ENCODE results near the gene ACCS.

The ACCS gene

DNA sequence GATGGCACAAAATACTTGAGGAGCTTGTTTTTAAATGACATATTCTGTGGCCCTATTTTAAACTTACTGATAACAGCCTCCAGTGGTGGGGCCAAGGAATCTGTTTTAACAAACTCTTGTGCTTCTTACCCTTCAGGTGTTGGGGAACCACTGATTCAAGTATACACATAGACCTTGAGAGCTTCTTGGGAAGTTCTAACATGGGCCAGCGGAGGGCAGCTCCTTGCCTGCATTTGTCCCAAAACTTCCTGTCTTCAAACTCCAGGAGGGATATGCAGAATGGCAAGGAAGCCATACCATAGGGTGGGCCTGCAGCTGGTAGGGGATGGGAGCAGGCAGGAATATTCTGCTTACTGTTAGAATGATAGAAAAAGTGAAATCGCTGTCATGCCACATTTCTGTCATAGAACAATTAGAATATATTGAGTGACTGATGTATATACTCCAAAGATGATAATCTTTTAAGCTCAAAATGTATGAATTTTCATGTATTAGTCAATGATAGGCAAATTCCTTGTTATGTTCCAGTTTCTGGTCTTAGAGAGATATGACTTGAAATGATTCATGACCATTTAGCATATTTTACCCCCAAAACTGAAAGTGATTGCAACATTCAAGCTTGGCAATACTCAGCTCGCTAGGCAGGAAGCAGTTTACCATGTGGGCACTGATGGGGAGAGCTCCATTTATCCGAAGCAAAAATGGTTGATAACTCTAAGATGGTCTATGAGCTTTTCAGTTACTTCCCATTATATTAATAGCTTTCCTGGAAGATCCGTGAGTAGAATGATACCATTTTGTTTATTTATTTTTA lies 38.6 kb downstream of the ACCS start:
- Histone ChIP-seq H3K27me3 (ENCODE audit: control insufficient read depth in 1 of 2, insufficient read depth in 2 of 2, low read length in 2 of 2) (no peaks in the 10 kb centered on the region), H3K9me3 (ENCODE audit: control insufficient read depth in 1 of 2, low read length in 2 of 2) (no peaks in the 10 kb centered on the region), H3K27ac (ENCODE audit: low read depth, low read length) (no peak overlapping the region), H3K36me3 (ENCODE audit: control insufficient read depth in 1 of 2, insufficient read depth in 2 of 2, low read length in 2 of 2) (peaks cover 4 to 15% of the 10 kb centered on the region in 2 donors), H3K9ac (ENCODE audit: low read depth in 1 of 2, low read length in 2 of 2) (no peak overlapping the region), H3K4me1 (ENCODE audit: control insufficient read depth in 1 of 2, insufficient read depth in 2 of 2, low read length in 2 of 2) (no peaks in the 10 kb centered on the region), H3K4me3 (ENCODE audit: low read depth in 1 of 2, low read length in 2 of 2) (no peak overlapping the region)

DNA sequence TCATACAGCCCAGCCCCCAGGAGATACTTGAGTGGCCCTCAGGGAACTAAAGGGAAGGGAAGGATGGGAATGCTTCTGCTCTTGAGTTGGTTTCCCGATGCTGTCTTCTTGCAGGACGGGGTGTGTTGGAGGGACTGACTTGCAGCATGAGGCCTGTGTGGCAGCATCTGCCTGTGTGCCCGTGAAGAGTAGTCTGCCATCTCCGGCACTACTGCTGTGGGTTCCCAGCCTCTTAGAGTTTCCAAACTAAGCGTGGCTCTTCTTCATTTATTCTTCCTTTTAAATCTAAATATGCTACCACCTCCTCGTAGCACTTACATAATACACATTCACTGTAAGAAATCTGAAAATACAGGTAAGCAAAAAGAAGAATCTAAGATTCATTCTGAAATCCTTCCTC lies 42.2 kb downstream of the ACCS start:
- no peaks in the 10 kb centered on the region for H3K27me3 ChIP-seq (ENCODE audit: control insufficient read depth in 1 of 2, insufficient read depth in 2 of 2, low read length in 2 of 2)
- H3K36me3 ChIP-seq (ENCODE audit: control insufficient read depth in 1 of 2, insufficient read depth in 2 of 2, low read length in 2 of 2) = peaks cover 9 to 33% of the 10 kb centered on the region in 2 donors
- no peak overlapping the region for H3K27ac ChIP-seq (ENCODE audit: low read depth, low read length)
- no peaks in the 10 kb centered on the region for H3K4me1 ChIP-seq (ENCODE audit: control insufficient read depth in 1 of 2, insufficient read depth in 2 of 2, low read length in 2 of 2)
- no peak overlapping the region for H3K9ac ChIP-seq (ENCODE audit: low read depth in 1 of 2, low read length in 2 of 2)
- H3K9me3 ChIP-seq (ENCODE audit: control insufficient read depth in 1 of 2, low read length in 2 of 2) = no peaks in the 10 kb centered on the region
- no peak overlapping the region for H3K4me3 ChIP-seq (ENCODE audit: low read depth in 1 of 2, low read length in 2 of 2)

DNA sequence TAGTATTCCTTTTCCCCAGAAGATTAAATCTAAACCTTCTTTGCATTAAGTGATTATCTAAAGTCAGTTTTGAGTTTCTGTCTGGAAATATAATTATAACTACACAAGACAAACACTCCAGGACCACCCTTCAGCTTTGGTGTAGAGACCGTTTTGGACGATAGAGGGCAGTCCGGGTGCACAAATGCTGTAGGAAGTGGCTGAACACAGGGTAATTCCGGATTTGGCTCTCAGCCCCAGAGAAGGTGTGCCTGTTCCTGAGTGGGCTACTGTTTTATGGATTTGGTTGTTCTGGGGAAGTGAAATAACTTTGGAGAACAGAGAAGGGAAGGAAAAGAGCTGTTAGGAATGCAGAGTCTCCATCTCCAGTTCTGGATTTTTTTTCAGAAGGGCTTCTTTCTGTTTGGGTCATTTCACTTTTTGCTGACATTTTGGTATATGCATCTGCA lies 44.2 kb downstream of the ACCS start:
- Histone ChIP-seq H3K4me3 (ENCODE audit: low read depth in 1 of 2, low read length in 2 of 2) (no peak overlapping the region), H3K36me3 (ENCODE audit: control insufficient read depth in 1 of 2, insufficient read depth in 2 of 2, low read length in 2 of 2) (peaks cover 18 to 53% of the 10 kb centered on the region in 2 donors), H3K27ac (ENCODE audit: low read depth, low read length) (no peak overlapping the region), H3K4me1 (ENCODE audit: control insufficient read depth in 1 of 2, insufficient read depth in 2 of 2, low read length in 2 of 2) (no peaks in the 10 kb centered on the region), H3K27me3 (ENCODE audit: control insufficient read depth in 1 of 2, insufficient read depth in 2 of 2, low read length in 2 of 2) (no peaks in the 10 kb centered on the region), H3K9ac (ENCODE audit: low read depth in 1 of 2, low read length in 2 of 2) (no peak overlapping the region), H3K9me3 (ENCODE audit: control insufficient read depth in 1 of 2, low read length in 2 of 2) (no peaks in the 10 kb centered on the region)

DNA sequence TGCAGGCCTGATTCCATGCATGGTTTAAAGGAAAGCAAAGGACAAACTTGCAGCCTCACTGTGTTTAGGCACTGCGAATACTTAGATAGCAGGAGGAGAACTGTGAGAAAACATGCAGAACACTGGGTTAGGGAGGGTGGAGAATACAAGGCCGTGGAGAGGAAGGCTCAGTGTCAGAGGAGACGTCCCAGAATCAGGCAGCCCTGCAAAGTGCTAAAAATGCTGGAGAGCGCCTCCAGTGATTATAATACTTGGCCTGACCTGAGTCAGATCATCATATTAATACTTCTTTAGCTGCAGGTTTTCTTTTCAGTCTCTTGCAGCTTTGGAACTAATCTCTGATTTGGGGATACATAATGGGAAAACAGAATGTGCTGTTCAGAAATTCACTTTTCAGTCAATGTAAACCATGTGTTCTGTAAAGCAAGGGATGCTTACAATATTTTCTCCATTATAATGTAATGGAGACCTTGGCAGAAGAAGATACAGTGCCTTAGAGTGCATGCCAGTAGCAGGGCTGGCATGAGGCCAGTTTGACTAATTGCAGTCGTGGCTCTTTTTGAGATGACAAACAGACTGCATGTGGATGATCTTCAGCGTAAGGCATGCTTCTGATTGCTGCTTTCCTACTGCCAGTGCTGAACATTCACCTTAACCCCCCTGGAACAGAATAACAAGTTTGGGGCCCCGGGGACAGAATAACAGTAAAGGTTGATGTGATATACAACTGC lies 46.2 kb downstream of the ACCS start:
- Histone ChIP-seq H3K9me3 (ENCODE audit: control insufficient read depth in 1 of 2, low read length in 2 of 2) (no peaks in the 10 kb centered on the region), H3K27me3 (ENCODE audit: control insufficient read depth in 1 of 2, insufficient read depth in 2 of 2, low read length in 2 of 2) (no peaks in the 10 kb centered on the region), H3K27ac (ENCODE audit: low read depth, low read length) (no peak overlapping the region), H3K4me1 (ENCODE audit: control insufficient read depth in 1 of 2, insufficient read depth in 2 of 2, low read length in 2 of 2) (no peaks in the 10 kb centered on the region), H3K4me3 (ENCODE audit: low read depth in 1 of 2, low read length in 2 of 2) (no peak overlapping the region), H3K9ac (ENCODE audit: low read depth in 1 of 2, low read length in 2 of 2) (no peak overlapping the region), H3K36me3 (ENCODE audit: control insufficient read depth in 1 of 2, insufficient read depth in 2 of 2, low read length in 2 of 2) (peaks cover 22 to 68% of the 10 kb centered on the region in 2 donors)

DNA sequence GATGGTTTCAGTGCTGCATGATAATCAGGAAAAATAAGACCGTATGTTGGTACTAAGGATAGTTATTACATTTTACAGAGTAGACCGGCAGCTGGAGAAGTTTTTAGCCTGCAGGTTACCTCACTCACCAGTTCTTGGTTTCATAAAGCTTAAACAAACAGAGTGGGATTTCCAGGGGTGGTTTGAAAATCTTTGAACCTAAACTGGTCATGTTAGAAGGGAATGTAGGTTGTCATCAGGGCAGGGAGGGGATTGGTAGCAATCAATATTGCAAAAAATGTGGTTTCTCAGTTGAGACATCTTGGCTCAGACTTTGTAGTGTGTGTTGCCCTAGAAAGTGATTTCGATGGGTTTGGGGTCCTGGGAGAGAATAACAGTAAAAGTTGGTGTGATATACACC lies 46.9 kb downstream of the ACCS start:
- Histone ChIP-seq H3K9me3 (ENCODE audit: control insufficient read depth in 1 of 2, low read length in 2 of 2) (no peaks in the 10 kb centered on the region), H3K4me3 (ENCODE audit: low read depth in 1 of 2, low read length in 2 of 2) (no peak overlapping the region), H3K9ac (ENCODE audit: low read depth in 1 of 2, low read length in 2 of 2) (no peak overlapping the region), H3K36me3 (ENCODE audit: control insufficient read depth in 1 of 2, insufficient read depth in 2 of 2, low read length in 2 of 2) (peaks cover 18 to 69% of the 10 kb centered on the region in 2 donors), H3K27ac (ENCODE audit: low read depth, low read length) (no peak overlapping the region), H3K27me3 (ENCODE audit: control insufficient read depth in 1 of 2, insufficient read depth in 2 of 2, low read length in 2 of 2) (no peaks in the 10 kb centered on the region), H3K4me1 (ENCODE audit: control insufficient read depth in 1 of 2, insufficient read depth in 2 of 2, low read length in 2 of 2) (no peaks in the 10 kb centered on the region)

DNA sequence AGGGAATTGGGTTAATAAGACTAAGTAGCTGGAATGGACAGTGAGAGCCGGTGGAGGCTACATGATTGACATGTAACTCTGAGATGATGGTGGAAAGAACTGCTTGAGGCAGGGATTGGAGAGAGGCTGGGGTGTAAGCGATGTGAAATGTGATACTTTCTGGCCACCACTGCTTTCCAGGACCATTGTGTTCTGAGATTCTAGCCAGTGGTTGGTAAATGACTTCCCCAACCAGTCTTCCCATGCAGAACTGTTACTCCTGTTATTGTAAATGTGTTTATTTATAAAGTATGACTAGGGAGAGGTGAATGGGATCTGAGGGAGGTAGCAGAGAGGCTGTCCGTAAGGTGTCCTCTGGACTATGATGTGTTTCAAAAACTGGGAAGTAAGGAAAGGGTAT lies 47.5 kb downstream of the ACCS start:
- Histone ChIP-seq H3K4me1 (ENCODE audit: control insufficient read depth in 1 of 2, insufficient read depth in 2 of 2, low read length in 2 of 2) (no peaks in the 10 kb centered on the region), H3K27me3 (ENCODE audit: control insufficient read depth in 1 of 2, insufficient read depth in 2 of 2, low read length in 2 of 2) (no peaks in the 10 kb centered on the region), H3K27ac (ENCODE audit: low read depth, low read length) (no peak overlapping the region), H3K36me3 (ENCODE audit: control insufficient read depth in 1 of 2, insufficient read depth in 2 of 2, low read length in 2 of 2) (peaks cover 18 to 67% of the 10 kb centered on the region in 2 donors), H3K4me3 (ENCODE audit: low read depth in 1 of 2, low read length in 2 of 2) (no peak overlapping the region), H3K9ac (ENCODE audit: low read depth in 1 of 2, low read length in 2 of 2) (no peak overlapping the region), H3K9me3 (ENCODE audit: control insufficient read depth in 1 of 2, low read length in 2 of 2) (no peaks in the 10 kb centered on the region)

DNA sequence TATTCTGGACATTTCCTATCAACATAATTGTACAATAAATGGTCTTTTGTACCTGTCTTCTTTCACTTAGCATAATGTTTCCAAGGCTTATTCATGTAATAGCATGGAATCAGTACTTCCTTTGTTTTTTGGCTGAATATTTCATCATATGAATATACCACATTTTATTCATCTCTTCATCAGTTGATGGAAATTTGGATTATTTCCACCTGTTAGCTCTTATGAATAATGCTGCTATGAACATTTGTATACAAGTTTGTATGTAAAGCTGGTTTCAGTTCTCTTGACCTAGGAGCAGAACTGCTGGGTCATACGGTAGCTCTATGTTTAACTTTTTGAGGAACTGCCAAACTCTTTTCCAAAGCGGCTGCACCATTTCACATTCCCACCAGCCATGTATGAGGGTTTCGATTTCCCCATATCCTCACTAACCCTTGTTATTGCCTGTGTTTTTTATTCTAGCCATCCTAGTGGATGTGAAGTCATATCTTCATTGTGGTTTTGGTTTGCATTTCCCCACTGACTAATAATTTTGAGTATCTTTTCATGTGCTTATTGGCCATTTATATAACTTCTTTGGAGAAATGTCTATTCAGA lies 50.3 kb downstream of the ACCS start:
- H3K36me3 ChIP-seq (ENCODE audit: control insufficient read depth in 1 of 2, insufficient read depth in 2 of 2, low read length in 2 of 2) = peaks cover 27 to 67% of the 10 kb centered on the region in 2 donors

DNA sequence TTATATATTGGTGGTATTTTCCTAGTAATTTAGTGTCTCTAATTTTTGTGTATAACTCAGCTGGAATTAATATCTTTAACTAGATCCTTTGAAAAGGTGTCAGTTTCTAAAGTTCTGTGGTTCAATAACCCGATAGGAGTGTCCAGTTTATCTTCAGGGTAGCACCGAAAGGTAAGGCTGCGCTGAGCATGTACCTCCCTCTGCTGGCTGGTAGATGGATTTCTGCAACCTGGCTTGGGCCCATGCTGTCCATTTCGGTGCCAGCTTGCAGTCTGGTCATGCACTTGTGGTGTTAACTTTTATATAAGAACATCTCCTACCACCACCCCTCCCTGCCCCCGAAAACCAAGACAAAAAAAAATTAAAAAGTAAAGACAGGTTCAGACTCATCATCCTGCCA lies 54.1 kb downstream of the ACCS start:
- Histone ChIP-seq H3K9ac (ENCODE audit: low read depth in 1 of 2, low read length in 2 of 2) (no peak overlapping the region), H3K4me3 (ENCODE audit: low read depth in 1 of 2, low read length in 2 of 2) (no peak overlapping the region), H3K27me3 (ENCODE audit: control insufficient read depth in 1 of 2, insufficient read depth in 2 of 2, low read length in 2 of 2) (no peaks in the 10 kb centered on the region), H3K36me3 (ENCODE audit: control insufficient read depth in 1 of 2, insufficient read depth in 2 of 2, low read length in 2 of 2) (peaks cover 19 to 54% of the 10 kb centered on the region in 2 donors), H3K4me1 (ENCODE audit: control insufficient read depth in 1 of 2, insufficient read depth in 2 of 2, low read length in 2 of 2) (no peaks in the 10 kb centered on the region), H3K27ac (ENCODE audit: low read depth, low read length) (no peak overlapping the region), H3K9me3 (ENCODE audit: control insufficient read depth in 1 of 2, low read length in 2 of 2) (no peaks in the 10 kb centered on the region)

More for the DNA sequence above, 50.3 kb downstream of the ACCS start:
- H3K4me3 ChIP-seq (ENCODE audit: low read depth in 1 of 2, low read length in 2 of 2) = no peak overlapping the region
- H3K27me3 ChIP-seq (ENCODE audit: control insufficient read depth in 1 of 2, insufficient read depth in 2 of 2, low read length in 2 of 2) = no peaks in the 10 kb centered on the region
- H3K9me3 ChIP-seq (ENCODE audit: control insufficient read depth in 1 of 2, low read length in 2 of 2) = no peaks in the 10 kb centered on the region
- H3K9ac ChIP-seq (ENCODE audit: low read depth in 1 of 2, low read length in 2 of 2) = no peak overlapping the region
- no peaks in the 10 kb centered on the region for H3K4me1 ChIP-seq (ENCODE audit: control insufficient read depth in 1 of 2, insufficient read depth in 2 of 2, low read length in 2 of 2)
- H3K27ac ChIP-seq (ENCODE audit: low read depth, low read length) = no peak overlapping the region

DNA sequence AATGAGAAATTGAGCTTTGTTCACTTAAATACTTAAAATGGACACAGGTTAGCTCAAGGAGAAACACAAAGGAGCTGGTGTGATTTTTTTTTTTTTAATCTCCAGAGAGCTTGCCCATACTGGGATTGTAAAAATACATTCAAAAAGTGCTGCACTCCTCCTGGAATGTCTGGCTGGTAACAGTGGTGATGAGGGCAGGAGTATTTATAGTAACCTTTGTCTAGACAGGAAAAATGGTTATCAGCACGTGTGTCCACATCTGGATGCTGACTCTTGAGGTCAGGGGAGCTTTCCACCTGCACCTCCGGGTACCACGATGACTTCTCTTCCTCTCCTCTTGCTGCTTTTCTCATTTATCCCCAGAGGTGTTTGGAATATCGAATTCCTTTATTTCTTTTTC lies 59.5 kb downstream of the ACCS start:
- H3K4me1 ChIP-seq (ENCODE audit: control insufficient read depth in 1 of 2, insufficient read depth in 2 of 2, low read length in 2 of 2) = no peaks in the 10 kb centered on the region
- H3K27me3 ChIP-seq (ENCODE audit: control insufficient read depth in 1 of 2, insufficient read depth in 2 of 2, low read length in 2 of 2) = no peaks in the 10 kb centered on the region
- H3K27ac ChIP-seq (ENCODE audit: low read depth, low read length) = no peak overlapping the region
- no peak overlapping the region for H3K9ac ChIP-seq (ENCODE audit: low read depth in 1 of 2, low read length in 2 of 2)
- no peaks in the 10 kb centered on the region for H3K9me3 ChIP-seq (ENCODE audit: control insufficient read depth in 1 of 2, low read length in 2 of 2)
- H3K36me3 ChIP-seq (ENCODE audit: control insufficient read depth in 1 of 2, insufficient read depth in 2 of 2, low read length in 2 of 2) = peaks cover 49 to 66% of the 10 kb centered on the region in 2 donors
- H3K4me3 ChIP-seq (ENCODE audit: low read depth in 1 of 2, low read length in 2 of 2) = no peak overlapping the region

DNA sequence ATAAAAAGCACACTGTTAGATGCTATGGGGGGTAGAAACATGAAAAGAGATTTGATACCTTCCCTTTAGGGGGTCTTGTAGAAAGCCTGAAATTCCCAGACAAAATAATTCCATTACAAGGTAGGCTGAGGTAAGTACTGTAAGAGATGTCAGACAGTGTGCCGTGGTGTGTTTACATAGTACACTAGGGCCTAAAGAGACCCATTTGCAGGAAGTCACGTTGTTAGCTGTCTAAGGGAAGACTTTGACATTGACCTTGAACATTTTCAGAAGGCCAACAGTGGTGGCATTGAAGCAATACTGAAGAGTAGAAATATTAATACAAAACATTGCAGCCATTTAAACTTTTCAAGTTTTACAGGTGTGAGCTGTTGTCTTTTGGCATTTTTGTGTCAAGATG lies 60.2 kb downstream of the ACCS start:
- Histone ChIP-seq H3K36me3 (ENCODE audit: control insufficient read depth in 1 of 2, insufficient read depth in 2 of 2, low read length in 2 of 2) (peaks cover 52 to 73% of the 10 kb centered on the region in 2 donors), H3K9ac (ENCODE audit: low read depth in 1 of 2, low read length in 2 of 2) (no peak overlapping the region), H3K27ac (ENCODE audit: low read depth, low read length) (no peak overlapping the region), H3K9me3 (ENCODE audit: control insufficient read depth in 1 of 2, low read length in 2 of 2) (no peaks in the 10 kb centered on the region), H3K4me1 (ENCODE audit: control insufficient read depth in 1 of 2, insufficient read depth in 2 of 2, low read length in 2 of 2) (no peaks in the 10 kb centered on the region), H3K27me3 (ENCODE audit: control insufficient read depth in 1 of 2, insufficient read depth in 2 of 2, low read length in 2 of 2) (no peaks in the 10 kb centered on the region), H3K4me3 (ENCODE audit: low read depth in 1 of 2, low read length in 2 of 2) (no peak overlapping the region)

Measured in duodenal mucosa (tissue), 2 donors.